ENCODE data around the gene RNF182. TPM values are rescaled to one million over a fixed set of nuclear protein-coding genes. Genes with fewer than 3 reads are reported as not detected.

The RNF182 gene
- total RNA-seq, 1 experiment from 2014 or later, result 3.7 TPM

- WGBS (ENCODE audit: extremely low coverage, insufficient read length, low lambda C conversion rate), result no CpG with 5 or more reads among the region's 2 CpGs
- Mint-ChIP-seq H3K4me3 (no peak overlapping the region), H3K27me3 (ENCODE audit: low read depth) (peaks cover 10% of the 10 kb centered on the region), H3K9me3 (no peaks in the 10 kb centered on the region), H3K4me1 (peaks cover 3 to 6% of the 10 kb centered on the region in 2 experiments; a peak in 3 of 4 replicates), H3K27ac (no peak overlapping the region), H3K36me3 (ENCODE audit: insufficient read depth in 1 of 3, low read depth in 3 of 3) (no peaks in the 10 kb centered on the region)
- Histone ChIP-seq H2AK5ac (ENCODE audit: insufficient read length, low read length) (no peak overlapping the region), H3K79me2 (ENCODE audit: insufficient read depth, low read length) (no peaks in the 10 kb centered on the region), H3K9ac (ENCODE audit: extremely low read depth, insufficient read length, low read length) (no peak overlapping the region), H2BK12ac (ENCODE audit: insufficient read length, low read depth, low read length) (no peak overlapping the region), H2BK20ac (ENCODE audit: low read depth, low read length, poor library complexity, severe bottlenecking) (no peak overlapping the region), H3K14ac (ENCODE audit: insufficient read depth, low read length) (no peak overlapping the region), H3K79me1 (ENCODE audit: insufficient read depth, low read depth, low read length, poor library complexity, severe bottlenecking) (no peaks in the 10 kb centered on the region), H2AFZ (ENCODE audit: low read length) (no peak overlapping the region), H4K8ac (replicated peaks; ENCODE audit: insufficient read length, low read depth, low read length) (no peak overlapping the region), H3K23me2 (ENCODE audit: insufficient read length, low read depth, low read length, poor library complexity, severe bottlenecking) (no peaks in the 10 kb centered on the region), H4K5ac (ENCODE audit: insufficient read length, low read depth, low read length) (no peak overlapping the region), H3K27ac (ENCODE audit: insufficient read length, low read depth, low read length) (no peak overlapping the region), H3K4me1 (ENCODE audit: insufficient read depth, low read length) (0 out of 2 replicates have a peak, but pooled peaks cover 3% of the 10 kb centered on the region), H3K4me2 (ENCODE audit: insufficient read depth, insufficient read length, low read length) (no peak overlapping the region), H3K9me3 (ENCODE audit: control insufficient read depth, low read depth, low read length) (no peaks in the 10 kb centered on the region), H3K18ac (ENCODE audit: insufficient read length, low read depth, low read length) (no peak overlapping the region), H3K56ac (ENCODE audit: insufficient read length, low read depth, low read length) (no peak overlapping the region), H4K20me1 (ENCODE audit: control insufficient read depth, insufficient read depth, insufficient read length) (no peaks in the 10 kb centered on the region), H2BK5ac (ENCODE audit: insufficient read length, low read length) (no peak overlapping the region), H4K91ac (ENCODE audit: insufficient read length, low read depth, low read length) (no peak overlapping the region), H3T11ph (ENCODE audit: low read length) (no peak overlapping the region), H2BK120ac (ENCODE audit: low read depth, low read length, poor library complexity, severe bottlenecking) (no peak overlapping the region), H3K4ac (ENCODE audit: low read depth, low read length) (no peak overlapping the region), H3K27me3 (ENCODE audit: insufficient read depth, low read length) (no peaks in the 10 kb centered on the region), H3K23ac (ENCODE audit: insufficient read length, low read depth, low read length) (no peak overlapping the region), H2BK15ac (ENCODE audit: low read depth, low read length) (no peak overlapping the region)
- TF ChIP-seq, protein P1, sequence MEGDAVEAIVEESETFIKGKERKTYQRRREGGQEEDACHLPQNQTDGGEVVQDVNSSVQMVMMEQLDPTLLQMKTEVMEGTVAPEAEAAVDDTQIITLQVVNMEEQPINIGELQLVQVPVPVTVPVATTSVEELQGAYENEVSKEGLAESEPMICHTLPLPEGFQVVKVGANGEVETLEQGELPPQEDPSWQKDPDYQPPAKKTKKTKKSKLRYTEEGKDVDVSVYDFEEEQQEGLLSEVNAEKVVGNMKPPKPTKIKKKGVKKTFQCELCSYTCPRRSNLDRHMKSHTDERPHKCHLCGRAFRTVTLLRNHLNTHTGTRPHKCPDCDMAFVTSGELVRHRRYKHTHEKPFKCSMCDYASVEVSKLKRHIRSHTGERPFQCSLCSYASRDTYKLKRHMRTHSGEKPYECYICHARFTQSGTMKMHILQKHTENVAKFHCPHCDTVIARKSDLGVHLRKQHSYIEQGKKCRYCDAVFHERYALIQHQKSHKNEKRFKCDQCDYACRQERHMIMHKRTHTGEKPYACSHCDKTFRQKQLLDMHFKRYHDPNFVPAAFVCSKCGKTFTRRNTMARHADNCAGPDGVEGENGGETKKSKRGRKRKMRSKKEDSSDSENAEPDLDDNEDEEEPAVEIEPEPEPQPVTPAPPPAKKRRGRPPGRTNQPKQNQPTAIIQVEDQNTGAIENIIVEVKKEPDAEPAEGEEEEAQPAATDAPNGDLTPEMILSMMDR (conservative IDR thresholded peaks at IDR 0.05), result no peak
- DNase-seq, result no peak
These were observed 17.0 kb upstream of the RNF182 start for GRCh38 chr6:13907614-13908215.
